HepG2 (cell line): ENCODE data around the gene VPS13D. TPM values are rescaled to one million over a fixed set of nuclear protein-coding genes. Genes with fewer than 3 reads are reported as not detected.
"Not testable (repeated sequence)": the region's sequence is repeated elsewhere in the genome, so short reads cannot be mapped to it uniquely, and the experiment has no call there.

ENCODE experiments used
- ATAC-seq: fragments of 200-7000 bp; cut with Tn5 transposase; 3 replicates; pipeline ENCODE4 v1.9.1; 2020; ENCODE audit warnings: mild to moderate bottlenecking, moderate library complexity
- BruUV-seq: library from RNA; stranded (reverse); fragments of 400-500 nt; replicated peaks from 2 replicates; lab custom pipeline; 2021; lab: Mats Ljungman, UMichigan
- CTCF ChIA-PET: fragments of 300-600 bp; formaldehyde crosslinking; extraction: SDS; loops from one replicate; lab custom pipeline; 2021; ENCODE audit warnings: low total read pairs, inconsistent platforms, low intra/inter-chr PET ratio; lab: Yijun Ruan, JAX
- POLR2A ChIA-PET: fragments of 350-600 bp; sonication (Branson Sonifier 250); formaldehyde crosslinking; loops from one replicate; lab custom pipeline; 2020; ENCODE audit warnings: antibody characterized with exemption, inconsistent platforms; lab: Yijun Ruan, JAX
- DNase-seq: peaks from one replicate; pipeline ENCODE4 v3.0.0-alpha.2; 2015; ENCODE audit warnings: low spot score
- FAIRE-seq: peaks from 3 replicates; lab custom pipeline; 2011; peaks lifted over from hg19 to GRCh38; lab: Jason Lieb, UNC
- H2AFZ ChIP-seq: one replicate; pipeline ENCODE4 v1.6.1; 2011; ENCODE audit warnings: low read length, inconsistent platforms
- H3K27ac ChIP-seq: fragments of 300-600 bp; 3 replicates; pipeline ENCODE4 v1.8.0; 2011; ENCODE audit warnings: mixed run types, mild to moderate bottlenecking, mixed read lengths, low read length, inconsistent platforms; ENCODE audit not compliant: insufficient read depth; ENCODE audit errors: extremely low read length
- H3K27me3 ChIP-seq, 2 experiments: fragments of 200-600 bp in 1 of 2; 2 replicates in 1 of 2; 3 replicates in 1 of 2; pipeline versions ENCODE4 v1.6.0 to v1.8.0; 2011; ENCODE audit warnings: low read length in 2 of 2, mild to moderate bottlenecking in 2 of 2, moderate library complexity in 2 of 2, inconsistent platforms in 1 of 2; ENCODE audit not compliant: insufficient read depth in 2 of 2, control insufficient read depth in 1 of 2
- H3K36me3 ChIP-seq, 2 experiments: fragments of 200-600 bp in 1 of 2; replicated peaks in 1 of 2; 2 replicates in 1 of 2; 3 replicates in 1 of 2; pipeline versions ENCODE4 v1.5.1 to v1.8.0; 2011; ENCODE audit warnings: low read length in 2 of 2, inconsistent platforms in 1 of 2; ENCODE audit not compliant: insufficient read depth in 2 of 2, control insufficient read depth in 1 of 2
- H3K4me1 ChIP-seq: 2 replicates; pipeline ENCODE4 v1.5.1; 2012; ENCODE audit warnings: low read length, inconsistent platforms; ENCODE audit not compliant: insufficient read depth
- H3K4me2 ChIP-seq: 2 replicates; pipeline ENCODE4 v1.6.0; 2011; ENCODE audit warnings: low read depth, low read length, inconsistent platforms
- H3K4me3 ChIP-seq, 3 experiments: fragments of 200-600 bp in 1 of 3; sonication (generic), shearing (Covaris generic) in 1 of 3; replicated peaks in 1 of 3; 2 replicates each; pipeline ENCODE4 v1.5.1; 2011 to 2016; ENCODE audit warnings: low read length in 3 of 3, inconsistent platforms in 2 of 3, low read depth in 2 of 3, mild to moderate bottlenecking in 2 of 3, control low read depth in 1 of 3, mixed read lengths in 1 of 3; ENCODE audit not compliant: insufficient read depth in 1 of 3
- H3K79me2 ChIP-seq: one replicate; pipeline ENCODE4 v1.6.1; 2011; ENCODE audit warnings: low read length, inconsistent platforms; ENCODE audit not compliant: insufficient read depth
- H3K9ac ChIP-seq: 2 replicates; pipeline ENCODE4 v1.6.0; 2011; ENCODE audit warnings: mild to moderate bottlenecking, low read depth, low read length, inconsistent platforms; ENCODE audit not compliant: insufficient read depth
- H3K9me3 ChIP-seq: 2 replicates; pipeline ENCODE4 v1.5.1; 2012; ENCODE audit warnings: mild to moderate bottlenecking, low read length
- H4K20me1 ChIP-seq: 2 replicates; pipeline ENCODE4 v1.6.0; 2011; ENCODE audit warnings: inconsistent platforms, mild to moderate bottlenecking, low read length, moderate library complexity; ENCODE audit not compliant: insufficient read depth
- KDM1A ChIP-seq: IDR thresholded peaks from 2 replicates; pipeline ENCODE4 v1.6.1; 2016; ENCODE audit warnings: missing compliant biosample characterization
- MLLT10 ChIP-seq: sonication (generic); formaldehyde crosslinking; IDR thresholded peaks from 2 replicates; pipeline ENCODE4 v1.4.0; 2020; ENCODE audit warnings: missing genetic modification reagents
- MYC ChIP-seq: sonication (generic); formaldehyde crosslinking; IDR thresholded peaks from 2 replicates; pipeline ENCODE4 v1.9.0; 2021; ENCODE audit warnings: missing genetic modification reagents, borderline replicate concordance
- ZMYM3 ChIP-seq: sonication (generic); formaldehyde crosslinking; IDR thresholded peaks from 2 replicates; pipeline ENCODE4 v1.5.1; 2020; ENCODE audit warnings: mild to moderate bottlenecking, missing genetic modification reagents
- ZNF230 ChIP-seq: sonication (generic); formaldehyde crosslinking; IDR thresholded peaks from 2 replicates; pipeline ENCODE4 v1.4.0; 2020; ENCODE audit warnings: mild to moderate bottlenecking, missing genetic modification reagents
- WGBS: methylation state at CpG from one replicate; pipeline ENCODE4 v1.1.6; 2017; ENCODE audit warnings: low lambda C conversion rate; 5-methylcytosine and 5-hydroxymethylcytosine counted together
- in situ Hi-C: cut with HindIII; loops from 2 replicates; pipeline ENCODE4 v1.10.0; 2017; ENCODE audit warnings: low pct_unique_long_range_greater_than_20kb; ENCODE audit not compliant: extremely low pct_ligation_motif_present
- intact Hi-C: fragments of 100-400 bp; cut with micrococcal nuclease; formaldehyde crosslinking; loops from one replicate; pipeline ENCODE4 v1.10.0; 2022; ENCODE audit not compliant: unreplicated experiment
- polyA plus RNA-seq, 8 experiments: library from polyadenylated mRNA; depleted of rRNA in 3 of 8; stranded (reverse) in 7 of 8; unstranded in 1 of 8; fragments of >200 nt; fragmentation: Illumina TruSeq in 4 of 8; extraction: Trizol in 4 of 8; gene quantifications; 2 replicates each; pipeline versions ENCODE4 v1.2.1 to v1.2.3, GENCODE V29; 2011 to 2016; ENCODE audit warnings: low read depth in 4 of 8, missing spikeins in 1 of 8, mixed read lengths in 1 of 8; ENCODE audit not compliant: insufficient read depth in 1 of 8
- total RNA-seq, 5 experiments: library from RNA; depleted of rRNA; stranded (reverse); fragments of >200 nt; fragmentation: Illumina TruSeq; extraction: Trizol; gene quantifications; 2 replicates each; pipeline ENCODE4 v1.2.3, GENCODE V29; 2016; ENCODE audit warnings: low read depth in 1 of 5
- TF ChIP-seq, protein P1 (sequence below): sonication (generic); formaldehyde crosslinking; IDR thresholded peaks from 2 replicates; pipeline ENCODE4 v1.4.0; 2020; ENCODE audit warnings: missing genetic modification reagents
- TF ChIP-seq, protein P2 (sequence below): sonication (generic); formaldehyde crosslinking; IDR thresholded peaks from 2 replicates; pipeline ENCODE4 v1.8.1; 2023; ENCODE audit warnings: mild to moderate bottlenecking, missing genetic modification reagents

VPS13D gene
- total and polyA plus RNA-seq, 2 of the 13 experiments (the other 11 are each of a cell fraction or from before 2014, with no cell fraction given): 8.6 to 13.9 TPM

DNA sequence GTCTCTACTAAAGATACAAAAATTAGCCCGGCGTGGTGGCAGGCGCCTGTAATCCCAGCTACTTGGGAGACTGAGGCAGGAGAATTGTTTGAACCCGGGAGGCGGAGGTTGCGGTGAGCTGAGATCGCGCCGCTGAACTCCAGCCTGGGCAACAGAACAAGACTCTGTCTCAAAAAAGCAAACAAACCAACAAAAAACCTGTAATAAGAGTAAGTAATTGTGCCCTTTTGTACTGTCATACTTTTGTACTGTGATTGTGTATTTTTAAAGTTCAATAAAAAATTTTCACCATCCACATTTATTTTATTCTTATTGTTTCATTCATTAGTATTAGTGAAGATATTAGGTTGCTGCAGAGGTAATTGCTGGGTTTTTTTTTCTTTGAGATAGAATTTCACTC is 292.9 kb downstream of the VPS13D start:
- H3K27me3 ChIP-seq, H3K4me3 ChIP-seq, FAIRE-seq, H3K27ac ChIP-seq, H2AFZ ChIP-seq, BruUV-seq, H3K79me2 ChIP-seq, H3K9me3 ChIP-seq, H3K9ac ChIP-seq, H3K4me2 ChIP-seq: not testable (repeated sequence)
- H3K4me1 ChIP-seq: peaks cover 61% of the 10 kb centered on the region
- in situ Hi-C loops (loop anchor here (10.0 kb wide), 1 partner anchor 118 kb away; no protein-coding TSS in a partner anchor), intact Hi-C loops (loop anchor here (10.0 kb wide), 1 partner anchor 208 kb away; no protein-coding TSS in a partner anchor)
- POLR2A ChIA-PET: interaction anchor here (9.3 kb wide), 1 partner anchor 95 kb away, joined by 220 read pairs; the partner anchor contains the start of gene DHRS3
- TF ChIP-seq, protein P1, sequence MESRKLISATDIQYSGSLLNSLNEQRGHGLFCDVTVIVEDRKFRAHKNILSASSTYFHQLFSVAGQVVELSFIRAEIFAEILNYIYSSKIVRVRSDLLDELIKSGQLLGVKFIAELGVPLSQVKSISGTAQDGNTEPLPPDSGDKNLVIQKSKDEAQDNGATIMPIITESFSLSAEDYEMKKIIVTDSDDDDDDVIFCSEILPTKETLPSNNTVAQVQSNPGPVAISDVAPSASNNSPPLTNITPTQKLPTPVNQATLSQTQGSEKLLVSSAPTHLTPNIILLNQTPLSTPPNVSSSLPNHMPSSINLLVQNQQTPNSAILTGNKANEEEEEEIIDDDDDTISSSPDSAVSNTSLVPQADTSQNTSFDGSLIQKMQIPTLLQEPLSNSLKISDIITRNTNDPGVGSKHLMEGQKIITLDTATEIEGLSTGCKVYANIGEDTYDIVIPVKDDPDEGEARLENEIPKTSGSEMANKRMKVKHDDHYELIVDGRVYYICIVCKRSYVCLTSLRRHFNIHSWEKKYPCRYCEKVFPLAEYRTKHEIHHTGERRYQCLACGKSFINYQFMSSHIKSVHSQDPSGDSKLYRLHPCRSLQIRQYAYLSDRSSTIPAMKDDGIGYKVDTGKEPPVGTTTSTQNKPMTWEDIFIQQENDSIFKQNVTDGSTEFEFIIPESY: peak; percentile 21; the same call in 1 of the 2 replicates
- TF ChIP-seq, all 625 proteins: peak for 1; not testable (repeated sequence) for 624
- CTCF ChIA-PET, ATAC-seq, DNase-seq, H4K20me1 ChIP-seq, H3K36me3 ChIP-seq: not testable (repeated sequence)
- 95% methylated on average over 9 of the region's 9 CpGs for WGBS

DNA sequence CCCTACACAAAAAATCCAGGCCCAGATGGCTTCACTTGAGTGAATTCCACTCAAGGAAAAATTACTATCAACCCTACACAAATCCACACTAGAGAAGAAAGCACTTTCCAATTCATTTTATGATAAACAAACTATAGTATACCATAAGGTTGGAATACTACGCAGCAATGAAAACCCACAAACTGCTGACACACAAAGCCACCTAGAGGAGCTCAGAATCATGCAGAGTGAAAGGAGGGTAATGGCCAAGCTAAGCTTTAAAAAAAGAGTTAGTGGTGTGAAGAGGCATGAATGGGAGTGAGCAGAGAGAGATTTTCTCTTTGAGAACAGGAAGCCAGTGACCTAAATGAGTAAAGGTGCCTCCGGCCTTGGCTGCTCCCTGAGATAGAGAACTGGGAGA is 294.4 kb downstream of the VPS13D start:
- Histone ChIP-seq H3K27me3 (no peaks in the 10 kb centered on the region), H3K9me3 (no peaks in the 10 kb centered on the region), H3K4me3 (no peak overlapping the region), H4K20me1 (no peaks in the 10 kb centered on the region), H3K36me3 (no peaks in the 10 kb centered on the region), H2AFZ (no peak overlapping the region), H3K4me2 (no peak overlapping the region), H3K79me2 (no peaks in the 10 kb centered on the region), H3K27ac (peak overlapping the region; percentile 46), H3K9ac (no peak overlapping the region), H3K4me1 (peaks cover 75% of the 10 kb centered on the region)
- no TSS peak for BruUV-seq
- intact Hi-C loops: loop anchor here (10.0 kb wide), 1 partner anchor 209 kb away; no protein-coding TSS in a partner anchor
- in situ Hi-C loops: loop anchor here (10.0 kb wide), 1 partner anchor 119 kb away; no protein-coding TSS in a partner anchor
- TF ChIP-seq ZNF230 (CRISPR knock-in tag) (no peak), MLLT10 (CRISPR knock-in tag) (no peak), KDM1A (CRISPR knock-in tag) (peak; percentile 57; the same call in 1 of the 2 replicates), MYC (no peak), ZMYM3 (CRISPR knock-in tag) (peak; percentile 68; the same call in 1 of the 2 replicates)
- TF ChIP-seq, protein P2, sequence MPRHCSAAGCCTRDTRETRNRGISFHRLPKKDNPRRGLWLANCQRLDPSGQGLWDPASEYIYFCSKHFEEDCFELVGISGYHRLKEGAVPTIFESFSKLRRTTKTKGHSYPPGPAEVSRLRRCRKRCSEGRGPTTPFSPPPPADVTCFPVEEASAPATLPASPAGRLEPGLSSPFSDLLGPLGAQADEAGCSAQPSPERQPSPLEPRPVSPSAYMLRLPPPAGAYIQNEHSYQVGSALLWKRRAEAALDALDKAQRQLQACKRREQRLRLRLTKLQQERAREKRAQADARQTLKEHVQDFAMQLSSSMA (CRISPR knock-in tag): no peak
- WGBS: 99% methylated on average over 2 of the region's 2 CpGs
- FAIRE-seq: no peak
- DNase-seq: no peak
- ChIA-PET CTCF (no interaction called here), POLR2A (interaction anchor here (6.1 to 9.3 kb wide), 2 partner anchors 45 to 93 kb away, joined by 46 to 220 read pairs; partner anchors contain the start of gene DHRS3)
- ATAC-seq: no peak
